SK-N-SH treated with all-trans-retinoic acid at 6 μM for 48 hours (cell line): Measurements from ENCODE around the gene FHIT.

Source experiments
- ATAC-seq: fragments of 200-7000 bp; cut with Tn5 transposase; 3 replicates; pipeline ENCODE4 v1.9.1; 2020; ENCODE audit warnings: mild to moderate bottlenecking, moderate library complexity
- ARNTL ChIP-seq: fragments of 450-650 bp; formaldehyde crosslinking; IDR thresholded peaks from 2 replicates; pipeline ENCODE4 v1.5.0; 2020; ENCODE audit warnings: low read depth, mild to moderate bottlenecking, moderate library complexity, borderline replicate concordance
- BACH2 ChIP-seq: fragments of 250-450 bp; sonication (Bioruptor Pico); IDR thresholded peaks from 2 replicates; pipeline ENCODE4 v1.9.0; 2021; ENCODE audit warnings: mild to moderate bottlenecking, borderline replicate concordance
- CREB5 ChIP-seq: fragments of 250-450 bp; sonication (Bioruptor Pico); IDR thresholded peaks from 2 replicates; pipeline ENCODE4 v1.5.1; 2020; ENCODE audit warnings: low read depth, mild to moderate bottlenecking, moderate library complexity
- CSDC2 ChIP-seq: fragments of 250-450 bp; sonication (Bioruptor Pico); IDR thresholded peaks from 2 replicates; pipeline ENCODE4 v1.5.0; 2020; ENCODE audit warnings: mild to moderate bottlenecking, moderate library complexity
- ESRRG ChIP-seq: fragments of 250-450 bp; sonication (Bioruptor Pico); IDR thresholded peaks from 2 replicates; pipeline ENCODE4 v1.6.1; 2021; ENCODE audit warnings: mild to moderate bottlenecking
- GLIS3 ChIP-seq: fragments of 250-450 bp; sonication (Bioruptor Pico); IDR thresholded peaks from 2 replicates; pipeline ENCODE4 v1.5.0; 2020; ENCODE audit warnings: mild to moderate bottlenecking, moderate library complexity
- ISL1 ChIP-seq: fragments of 250-450 bp; sonication (Bioruptor Pico); IDR thresholded peaks from 2 replicates; pipeline ENCODE4 v2.1.2; 2022; ENCODE audit warnings: mild to moderate bottlenecking, moderate library complexity
- OSR1 ChIP-seq: fragments of 250-450 bp; sonication (Bioruptor Pico); IDR thresholded peaks from 2 replicates; pipeline ENCODE4 v1.8.0; 2022; ENCODE audit warnings: moderate library complexity, mild to moderate bottlenecking, inconsistent platforms
- POU6F1 ChIP-seq: fragments of 250-450 bp; sonication (Bioruptor Pico); IDR thresholded peaks from 2 replicates; pipeline ENCODE4 v1.8.0; 2021; ENCODE audit warnings: low read depth, mild to moderate bottlenecking, moderate library complexity, borderline replicate concordance
- PPARA ChIP-seq: fragments of 250-450 bp; sonication (Bioruptor Pico); IDR thresholded peaks from 2 replicates; pipeline ENCODE4 v1.5.0; 2020; ENCODE audit warnings: mild to moderate bottlenecking, borderline replicate concordance
- RARB ChIP-seq: fragments of 250-450 bp; sonication (Bioruptor Pico); IDR thresholded peaks from 2 replicates; pipeline ENCODE4 v1.8.0; 2021; ENCODE audit warnings: mild to moderate bottlenecking, moderate library complexity
- SNAI2 ChIP-seq: fragments of 250-450 bp; sonication (Bioruptor Pico); IDR thresholded peaks from 2 replicates; pipeline ENCODE4 v1.5.0; 2020; ENCODE audit warnings: mild to moderate bottlenecking, moderate library complexity
- TCF4 ChIP-seq: fragments of 250-450 bp; sonication (Bioruptor Pico); IDR thresholded peaks from 2 replicates; pipeline ENCODE4 v1.8.0; 2021; ENCODE audit warnings: mild to moderate bottlenecking, moderate library complexity, borderline replicate concordance
- TOX ChIP-seq: fragments of 250-450 bp; sonication (Bioruptor Pico); IDR thresholded peaks from 2 replicates; pipeline ENCODE4 v1.8.0; 2021; ENCODE audit warnings: mild to moderate bottlenecking, moderate library complexity, borderline replicate concordance
- TSHZ2 ChIP-seq: fragments of 250-450 bp; sonication (Bioruptor Pico); IDR thresholded peaks from 2 replicates; pipeline ENCODE4 v1.5.0; 2020; ENCODE audit warnings: mild to moderate bottlenecking, moderate library complexity
- ZNF565 ChIP-seq: fragments of 450-650 bp; formaldehyde crosslinking; conservative IDR thresholded peaks from 2 replicates; pipeline ENCODE4 v1.5.0; 2020; ENCODE audit warnings: low read depth, mild to moderate bottlenecking, moderate library complexity
- ZNF70 ChIP-seq: fragments of 450-650 bp; formaldehyde crosslinking; IDR thresholded peaks from 2 replicates; pipeline ENCODE4 v1.5.0; 2020; ENCODE audit warnings: mild to moderate bottlenecking, moderate library complexity
- ZNF8 ChIP-seq: fragments of 450-650 bp; formaldehyde crosslinking; IDR thresholded peaks from 2 replicates; pipeline ENCODE4 v1.5.0; 2020; ENCODE audit warnings: mild to moderate bottlenecking, moderate library complexity
- TF ChIP-seq, protein P1 (sequence below): fragments of 250-450 bp; sonication (Bioruptor Pico); IDR thresholded peaks from 2 replicates; pipeline ENCODE4 v1.5.1; 2021; ENCODE audit warnings: mild to moderate bottlenecking, moderate library complexity
- TF ChIP-seq, protein P2 (sequence below): fragments of 250-450 bp; sonication (Bioruptor Pico); IDR thresholded peaks from 2 replicates; pipeline ENCODE4 v1.8.0; 2020; ENCODE audit warnings: mild to moderate bottlenecking, moderate library complexity, borderline replicate concordance

Gene FHIT

DNA sequence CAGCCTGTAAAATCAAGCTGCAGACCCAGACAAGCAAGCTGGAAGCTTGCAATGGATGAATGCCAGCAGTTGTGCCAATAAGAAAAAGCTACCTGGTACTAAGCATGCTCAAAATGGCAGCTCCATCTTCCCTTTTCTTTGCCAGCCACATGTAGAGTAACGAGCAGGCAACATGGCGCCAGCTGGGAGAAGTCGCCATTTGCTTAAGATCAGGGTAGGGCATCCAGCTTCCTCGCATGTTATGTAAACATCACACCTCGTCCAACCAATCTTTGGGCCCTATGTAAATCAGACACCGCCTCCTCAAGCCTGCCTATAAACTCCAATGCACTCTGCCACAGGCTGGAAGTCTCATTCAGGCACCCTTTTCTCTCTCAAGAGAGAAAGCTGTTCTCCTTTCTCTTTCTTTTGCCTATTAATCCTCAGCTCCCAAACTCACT lies 973.9 kb downstream of the FHIT start:
- TF ChIP-seq BACH2 (CRISPR knock-in tag) (no peak), ISL1 (no peak), POU6F1 (no peak), PPARA (no peak), ESRRG (no peak), RARB (CRISPR knock-in tag) (no peak), ZNF70 (CRISPR knock-in tag) (no peak), TOX (CRISPR knock-in tag) (no peak), SNAI2 (CRISPR knock-in tag) (no peak), CSDC2 (no peak), CREB5 (CRISPR knock-in tag) (no peak), TCF4 (CRISPR knock-in tag) (no peak), OSR1 (CRISPR knock-in tag) (no peak), GLIS3 (CRISPR knock-in tag) (no peak), TSHZ2 (CRISPR knock-in tag) (no peak), ZNF8 (no peak)
- ATAC-seq = no peak

DNA sequence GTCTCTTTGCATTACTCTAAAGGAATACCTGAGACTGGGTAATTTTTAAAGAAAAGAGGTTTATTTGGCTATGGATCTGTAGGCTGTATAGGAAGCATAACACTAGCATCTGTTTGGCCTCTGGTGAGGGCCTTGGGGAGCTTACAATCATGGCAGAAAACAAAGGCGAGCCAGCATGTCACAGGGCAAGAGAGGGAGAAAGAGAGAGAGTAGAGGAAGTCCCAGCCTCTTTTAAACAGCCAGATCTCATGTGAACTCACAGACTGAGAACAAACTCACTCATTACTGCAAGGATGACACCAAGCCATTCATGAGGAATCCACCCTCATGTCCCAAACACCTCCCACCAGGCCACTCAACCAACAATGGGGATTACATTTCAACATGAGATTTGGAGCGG lies 974.6 kb downstream of the FHIT start:
- TF ChIP-seq PPARA (no peak), ISL1 (no peak), SNAI2 (CRISPR knock-in tag) (no peak), RARB (CRISPR knock-in tag) (no peak), ESRRG (no peak), TSHZ2 (CRISPR knock-in tag) (no peak), OSR1 (CRISPR knock-in tag) (no peak), ZNF565 (CRISPR knock-in tag) (no peak), ARNTL (CRISPR knock-in tag) (no peak), TOX (CRISPR knock-in tag) (no peak)
- TF ChIP-seq, protein P1, sequence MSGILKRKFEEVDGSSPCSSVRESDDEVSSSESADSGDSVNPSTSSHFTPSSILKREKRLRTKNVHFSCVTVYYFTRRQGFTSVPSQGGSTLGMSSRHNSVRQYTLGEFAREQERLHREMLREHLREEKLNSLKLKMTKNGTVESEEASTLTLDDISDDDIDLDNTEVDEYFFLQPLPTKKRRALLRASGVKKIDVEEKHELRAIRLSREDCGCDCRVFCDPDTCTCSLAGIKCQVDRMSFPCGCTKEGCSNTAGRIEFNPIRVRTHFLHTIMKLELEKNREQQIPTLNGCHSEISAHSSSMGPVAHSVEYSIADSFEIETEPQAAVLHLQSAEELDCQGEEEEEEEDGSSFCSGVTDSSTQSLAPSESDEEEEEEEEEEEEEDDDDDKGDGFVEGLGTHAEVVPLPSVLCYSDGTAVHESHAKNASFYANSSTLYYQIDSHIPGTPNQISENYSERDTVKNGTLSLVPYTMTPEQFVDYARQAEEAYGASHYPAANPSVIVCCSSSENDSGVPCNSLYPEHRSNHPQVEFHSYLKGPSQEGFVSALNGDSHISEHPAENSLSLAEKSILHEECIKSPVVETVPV (CRISPR knock-in tag) = no peak
- TF ChIP-seq, protein P2, sequence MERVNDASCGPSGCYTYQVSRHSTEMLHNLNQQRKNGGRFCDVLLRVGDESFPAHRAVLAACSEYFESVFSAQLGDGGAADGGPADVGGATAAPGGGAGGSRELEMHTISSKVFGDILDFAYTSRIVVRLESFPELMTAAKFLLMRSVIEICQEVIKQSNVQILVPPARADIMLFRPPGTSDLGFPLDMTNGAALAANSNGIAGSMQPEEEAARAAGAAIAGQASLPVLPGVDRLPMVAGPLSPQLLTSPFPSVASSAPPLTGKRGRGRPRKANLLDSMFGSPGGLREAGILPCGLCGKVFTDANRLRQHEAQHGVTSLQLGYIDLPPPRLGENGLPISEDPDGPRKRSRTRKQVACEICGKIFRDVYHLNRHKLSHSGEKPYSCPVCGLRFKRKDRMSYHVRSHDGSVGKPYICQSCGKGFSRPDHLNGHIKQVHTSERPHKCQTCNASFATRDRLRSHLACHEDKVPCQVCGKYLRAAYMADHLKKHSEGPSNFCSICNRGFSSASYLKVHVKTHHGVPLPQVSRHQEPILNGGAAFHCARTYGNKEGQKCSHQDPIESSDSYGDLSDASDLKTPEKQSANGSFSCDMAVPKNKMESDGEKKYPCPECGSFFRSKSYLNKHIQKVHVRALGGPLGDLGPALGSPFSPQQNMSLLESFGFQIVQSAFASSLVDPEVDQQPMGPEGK (CRISPR knock-in tag) = no peak

More for the DNA sequence above, 974.6 kb downstream of the FHIT start:
- no peak for ATAC-seq
